ENCODE measurements around the gene DLG2.

- TF ChIP-seq CTCF (IDR thresholded peaks at IDR 0.05) (no peak), POLR2AphosphoS5 (IDR thresholded peaks at IDR 0.05) (no peak)
Measured at GRCh38 chr11:83922953-83923352, 1704.2 kb downstream of the DLG2 start.

Data from sigmoid colon (tissue), 4 donors.